A673 (cell line): ENCODE measurements around the gene COL9A3. TPM values are rescaled to one million over a fixed set of nuclear protein-coding genes. Genes with fewer than 3 reads are reported as not detected.

Source experiments
- BruUV-seq: library from RNA; stranded (reverse); fragments of 400-500 nt; replicated peaks from 2 replicates; lab custom pipeline; 2021; lab: Mats Ljungman, UMichigan
- CTCF ChIA-PET: fragments of 300-600 bp; sonication (Branson Sonifier 250); formaldehyde crosslinking; loops from one replicate; lab custom pipeline; 2022; ENCODE audit warnings: antibody characterized with exemption; lab: Charles Lee
- POLR2A ChIA-PET: fragments of 300-600 bp; sonication (Branson Sonifier 250); formaldehyde crosslinking; loops from one replicate; lab custom pipeline; 2022; ENCODE audit warnings: antibody characterized with exemption; ENCODE audit not compliant: low non-redundant PET; lab: Charles Lee
- DNase-seq: peaks from one replicate; pipeline ENCODE4 v3.0.0-alpha.2; 2015; ENCODE audit warnings: low spot score
- H3K27ac ChIP-seq: fragments of 200-600 bp; sonication (generic); 2 replicates; pipeline ENCODE4 v1.5.1; 2016; ENCODE audit warnings: mixed run types, low read depth, mild to moderate bottlenecking, mixed read lengths, antibody characterized with exemption, low read length; ENCODE audit not compliant: poor library complexity, severe bottlenecking
- H3K27me3 ChIP-seq: fragments of 200-600 bp; sonication (generic); replicated peaks from 2 replicates; pipeline ENCODE4 v1.6.1; 2017; ENCODE audit warnings: mixed run types, low read depth, mild to moderate bottlenecking, mixed read lengths, antibody characterized with exemption, low read length; ENCODE audit not compliant: insufficient read depth, poor library complexity
- H3K36me3 ChIP-seq: fragments of 200-600 bp; sonication (generic); 2 replicates; pipeline ENCODE4 v1.6.1; 2016; ENCODE audit warnings: mixed run types, mild to moderate bottlenecking, mixed read lengths, antibody characterized with exemption, low read length; ENCODE audit not compliant: insufficient read depth, poor library complexity, severe bottlenecking
- H3K4me1 ChIP-seq: fragments of 200-600 bp; sonication (generic); 2 replicates; pipeline ENCODE4 v1.6.1; 2017; ENCODE audit warnings: mixed run types, mild to moderate bottlenecking, mixed read lengths, antibody characterized with exemption, low read length; ENCODE audit not compliant: insufficient read depth, poor library complexity, severe bottlenecking
- H3K4me3 ChIP-seq: fragments of 200-600 bp; sonication (generic); 2 replicates; pipeline ENCODE4 v1.5.1; 2016; ENCODE audit warnings: low read depth, mixed run types, mild to moderate bottlenecking, mixed read lengths, low read length; ENCODE audit not compliant: poor library complexity, severe bottlenecking
- H3K9me3 ChIP-seq: fragments of 200-600 bp; sonication (generic); 2 replicates; pipeline ENCODE4 v1.6.1; 2016; ENCODE audit warnings: mixed run types, low read depth, mild to moderate bottlenecking, mixed read lengths, antibody characterized with exemption, low read length; ENCODE audit not compliant: poor library complexity, severe bottlenecking
- CTCF ChIP-seq: fragments of 300-800, 200-600 bp; sonication (generic); conservative IDR thresholded peaks from 2 replicates; pipeline ENCODE4 v1.5.1; 2017; ENCODE audit warnings: low read depth, mild to moderate bottlenecking, antibody characterized with exemption, low read length, moderate library complexity, mixed read lengths
- EZH2 ChIP-seq: fragments of 200-600 bp; sonication (generic); IDR thresholded peaks from 2 replicates; pipeline ENCODE4 v1.6.1; 2017; ENCODE audit warnings: borderline replicate concordance, low read depth, mild to moderate bottlenecking, mixed read lengths, antibody characterized with exemption, low read length; ENCODE audit not compliant: poor library complexity, severe bottlenecking
- intact Hi-C: fragments of 100-400 bp; cut with micrococcal nuclease; formaldehyde crosslinking; loops from one replicate; pipeline ENCODE4 v1.10.0; 2022; ENCODE audit not compliant: unreplicated experiment
- total RNA-seq: library from RNA; stranded (reverse); gene quantifications from 2 replicates; pipeline ENCODE4 v1.2.3, GENCODE V29; 2021

Gene COL9A3
- total RNA-seq, 1 experiment from 2014 or later = 8.4 TPM

- ChIA-PET CTCF (no interaction called here), POLR2A (no interaction called here)
- Histone ChIP-seq H3K9me3 (no peaks in the 10 kb centered on the region), H3K27me3 (no peaks in the 10 kb centered on the region), H3K4me3 (no peak overlapping the region), H3K4me1 (peaks cover 11% of the 10 kb centered on the region), H3K36me3 (no peaks in the 10 kb centered on the region), H3K27ac (no peak overlapping the region)
- BruUV-seq = no TSS peak
- no peak for DNase-seq
- intact Hi-C loops = no loop called here
- no peak for TF ChIP-seq EZH2
- TF ChIP-seq CTCF = no peak
These were observed 13.4 kb downstream of the COL9A3 start for GRCh38 chr20:62830251-62830650.

- no peak for TF ChIP-seq EZH2
- no peak for TF ChIP-seq CTCF
- Histone ChIP-seq H3K27me3 (no peaks in the 10 kb centered on the region), H3K36me3 (no peaks in the 10 kb centered on the region), H3K4me3 (no peak overlapping the region), H3K27ac (no peak overlapping the region), H3K4me1 (peaks cover 17% of the 10 kb centered on the region), H3K9me3 (no peaks in the 10 kb centered on the region)
- no peak for DNase-seq
- ChIA-PET CTCF (no interaction called here), POLR2A (no interaction called here)
- BruUV-seq = no TSS peak
- intact Hi-C loops = no loop called here
These were observed 14.0 kb downstream of the COL9A3 start for GRCh38 chr20:62830821-62831220.

DNA sequence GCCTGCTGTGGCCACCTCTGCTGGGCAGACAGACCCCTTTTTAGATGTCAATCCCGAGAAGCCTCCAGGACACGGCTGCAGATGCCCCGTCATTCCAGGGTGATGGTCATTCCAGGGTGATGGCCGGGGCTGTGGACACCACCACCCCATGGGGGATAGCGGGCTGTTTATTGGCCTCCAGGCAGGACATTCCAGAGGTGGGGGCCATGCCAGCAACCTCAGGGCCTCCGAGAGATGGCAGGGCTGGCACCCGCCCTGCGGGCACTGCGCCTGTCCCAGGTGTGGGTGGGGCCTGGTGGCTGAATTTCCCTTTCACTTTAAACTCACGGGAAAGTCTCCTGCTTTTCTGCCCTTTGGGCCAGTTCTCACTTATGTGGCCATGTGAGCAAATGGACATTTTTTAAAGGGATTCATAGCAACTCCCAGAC is 14.5 kb downstream of the COL9A3 start:
- Histone ChIP-seq H3K27ac (no peak overlapping the region), H3K27me3 (no peaks in the 10 kb centered on the region), H3K36me3 (no peaks in the 10 kb centered on the region), H3K4me1 (peaks cover 22% of the 10 kb centered on the region), H3K9me3 (no peaks in the 10 kb centered on the region), H3K4me3 (no peak overlapping the region)
- CTCF ChIA-PET = no interaction called here
- no peak for DNase-seq
- POLR2A ChIA-PET = no interaction called here
- intact Hi-C loops = no loop called here
- TF ChIP-seq CTCF (no peak), EZH2 (no peak)
- BruUV-seq = no TSS peak

- H3K9me3 ChIP-seq = no peaks in the 10 kb centered on the region
- no peaks in the 10 kb centered on the region for H3K27me3 ChIP-seq
- no peak for DNase-seq
- intact Hi-C loops = no loop called here
- no peak overlapping the region for H3K27ac ChIP-seq
- no peak overlapping the region for H3K4me3 ChIP-seq
- ChIA-PET CTCF (no interaction called here), POLR2A (no interaction called here)
- TF ChIP-seq EZH2 (no peak), CTCF (no peak)
- no peaks in the 10 kb centered on the region for H3K36me3 ChIP-seq
- no TSS peak for BruUV-seq
- H3K4me1 ChIP-seq = peaks cover 26% of the 10 kb centered on the region
These were observed 15.0 kb downstream of the COL9A3 start for GRCh38 chr20:62831854-62832211.
